Breast epithelium (tissue), 4 donors: Measurements from ENCODE around the gene SFXN3. TPM values are rescaled to one million over a fixed set of nuclear protein-coding genes. Genes with fewer than 3 reads are reported as not detected.
A peak's percentile ranks its signal among the peaks of the same experiment; 100 is the strongest.

Experiments
- DNase-seq, 2 donors: peaks; one replicate each; pipeline ENCODE4 v3.0.0-alpha.2; 2019; ENCODE audit warnings: low spot score in 2 of 2
- H3K27ac ChIP-seq, 2 donors: fragments of 200-600 bp; sonication (generic) in 1 of 2; one replicate each; pipeline ENCODE4 v1.5.1; 2016 to 2019; ENCODE audit warnings: mild to moderate bottlenecking in 1 of 2
- H3K27me3 ChIP-seq, 2 donors: fragments of 200-600 bp; sonication (generic) in 1 of 2; one replicate each; pipeline versions ENCODE4 v1.5.1 to v1.6.0; 2017 to 2019; ENCODE audit warnings: control low read depth in 1 of 2, mild to moderate bottlenecking in 1 of 2
- H3K36me3 ChIP-seq: fragments of 200-600 bp; one replicate; pipeline ENCODE4 v1.5.1; 2019
- H3K4me1 ChIP-seq, 2 donors: fragments of 200-600 bp; sonication (generic); one replicate each; pipeline ENCODE4 v1.5.1; 2016 to 2019; ENCODE audit warnings: control low read depth in 1 of 2
- H3K4me3 ChIP-seq, 3 donors: fragments of 200-600 bp; sonication (generic); 1 replicate in 2 of 3; 2 replicates in 1 of 3; pipeline ENCODE4 v1.5.1; 2016 to 2019; ENCODE audit warnings: mild to moderate bottlenecking in 3 of 3, moderate library complexity in 2 of 3
- H3K9me3 ChIP-seq, 2 donors: fragments of 200-600 bp; sonication (generic) in 1 of 2; one replicate each; pipeline ENCODE4 v1.5.1; 2016 to 2019; ENCODE audit warnings: control low read depth in 1 of 2
- POLR2A ChIP-seq: fragments of 450-650 bp; IDR thresholded peaks from one replicate; pipeline ENCODE4 v1.6.1; 2016; ENCODE audit warnings: antibody characterized with exemption, mild to moderate bottlenecking, moderate library complexity
- POLR2AphosphoS5 ChIP-seq, 3 donors: sonication (generic); formaldehyde crosslinking; IDR thresholded peaks; one replicate each; pipeline ENCODE4 v1.6.1; 2017; ENCODE audit warnings: antibody characterized with exemption in 3 of 3
- intact Hi-C: fragments of 100-400 bp; cut with DNase I; formaldehyde crosslinking; loops from one replicate; pipeline ENCODE4 v1.15.1; 2023; ENCODE audit warnings: low total_unique reads
- total RNA-seq, 3 donors: library from RNA; depleted of rRNA; stranded (reverse); fragments of >200 nt; gene quantifications; one replicate each; pipeline ENCODE4 v1.1.0, GENCODE V29; 2016
- TF ChIP-seq, protein P1 (sequence below), 3 donors: fragments of 450-650 bp; IDR thresholded peaks; one replicate each; pipeline ENCODE4 v1.5.1; 2016 to 2017; ENCODE audit warnings: antibody characterized with exemption in 3 of 3, mild to moderate bottlenecking in 3 of 3, moderate library complexity in 3 of 3

Gene SFXN3
- total RNA-seq, 3 donors from 2014 or later, result 63.7 to 90.4 (median 75.7) TPM

DNA sequence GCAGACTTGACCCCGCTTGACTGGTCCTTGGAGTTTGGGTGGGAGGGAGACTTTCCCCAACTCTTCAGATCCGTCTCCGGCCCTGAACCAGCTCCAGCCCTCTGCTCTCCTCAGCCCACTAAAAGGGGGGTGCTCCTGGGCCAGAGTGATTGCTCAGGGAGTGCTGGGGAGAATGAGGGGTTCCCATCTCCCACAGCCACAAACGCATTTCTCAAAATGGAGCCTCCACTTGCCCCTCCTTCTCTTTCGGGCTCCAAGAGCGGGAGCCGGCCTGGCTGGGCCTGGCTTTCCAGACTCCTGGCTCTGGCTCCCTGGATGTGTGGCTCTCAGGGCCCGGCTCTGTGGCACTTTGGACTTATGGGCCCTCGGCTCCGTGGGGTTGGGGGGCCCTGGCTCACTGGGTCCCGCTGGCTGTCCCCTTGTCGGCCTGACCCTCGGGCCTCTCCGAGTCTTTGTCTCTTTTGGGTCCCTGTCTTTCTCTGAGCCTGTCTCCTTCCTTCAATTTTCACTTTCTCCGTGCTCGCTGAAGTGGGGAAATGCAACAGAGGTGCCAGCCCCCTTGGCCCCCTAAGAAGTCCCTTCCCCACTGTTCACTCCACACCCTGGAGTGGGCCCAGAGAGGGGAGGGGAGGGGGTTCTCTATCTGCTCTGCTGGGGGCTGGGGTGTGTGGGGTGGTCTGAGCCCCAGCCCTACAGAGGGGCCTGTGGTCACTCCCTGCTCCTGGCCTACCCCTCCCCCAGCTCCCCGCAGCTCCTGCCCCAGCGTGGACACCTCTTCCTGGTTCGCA, 30.7 kb upstream of the SFXN3 start:
- peaks cover 12 to 13% of the 10 kb centered on the region in 2 donors for H3K4me1 ChIP-seq
- TF ChIP-seq POLR2AphosphoS5 (IDR thresholded peaks at IDR 0.05), result no peak
- TF ChIP-seq, protein P1, sequence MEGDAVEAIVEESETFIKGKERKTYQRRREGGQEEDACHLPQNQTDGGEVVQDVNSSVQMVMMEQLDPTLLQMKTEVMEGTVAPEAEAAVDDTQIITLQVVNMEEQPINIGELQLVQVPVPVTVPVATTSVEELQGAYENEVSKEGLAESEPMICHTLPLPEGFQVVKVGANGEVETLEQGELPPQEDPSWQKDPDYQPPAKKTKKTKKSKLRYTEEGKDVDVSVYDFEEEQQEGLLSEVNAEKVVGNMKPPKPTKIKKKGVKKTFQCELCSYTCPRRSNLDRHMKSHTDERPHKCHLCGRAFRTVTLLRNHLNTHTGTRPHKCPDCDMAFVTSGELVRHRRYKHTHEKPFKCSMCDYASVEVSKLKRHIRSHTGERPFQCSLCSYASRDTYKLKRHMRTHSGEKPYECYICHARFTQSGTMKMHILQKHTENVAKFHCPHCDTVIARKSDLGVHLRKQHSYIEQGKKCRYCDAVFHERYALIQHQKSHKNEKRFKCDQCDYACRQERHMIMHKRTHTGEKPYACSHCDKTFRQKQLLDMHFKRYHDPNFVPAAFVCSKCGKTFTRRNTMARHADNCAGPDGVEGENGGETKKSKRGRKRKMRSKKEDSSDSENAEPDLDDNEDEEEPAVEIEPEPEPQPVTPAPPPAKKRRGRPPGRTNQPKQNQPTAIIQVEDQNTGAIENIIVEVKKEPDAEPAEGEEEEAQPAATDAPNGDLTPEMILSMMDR (IDR thresholded peaks at IDR 0.05), result no peak
- TF ChIP-seq POLR2A, result no peak
- no peak for DNase-seq

DNA sequence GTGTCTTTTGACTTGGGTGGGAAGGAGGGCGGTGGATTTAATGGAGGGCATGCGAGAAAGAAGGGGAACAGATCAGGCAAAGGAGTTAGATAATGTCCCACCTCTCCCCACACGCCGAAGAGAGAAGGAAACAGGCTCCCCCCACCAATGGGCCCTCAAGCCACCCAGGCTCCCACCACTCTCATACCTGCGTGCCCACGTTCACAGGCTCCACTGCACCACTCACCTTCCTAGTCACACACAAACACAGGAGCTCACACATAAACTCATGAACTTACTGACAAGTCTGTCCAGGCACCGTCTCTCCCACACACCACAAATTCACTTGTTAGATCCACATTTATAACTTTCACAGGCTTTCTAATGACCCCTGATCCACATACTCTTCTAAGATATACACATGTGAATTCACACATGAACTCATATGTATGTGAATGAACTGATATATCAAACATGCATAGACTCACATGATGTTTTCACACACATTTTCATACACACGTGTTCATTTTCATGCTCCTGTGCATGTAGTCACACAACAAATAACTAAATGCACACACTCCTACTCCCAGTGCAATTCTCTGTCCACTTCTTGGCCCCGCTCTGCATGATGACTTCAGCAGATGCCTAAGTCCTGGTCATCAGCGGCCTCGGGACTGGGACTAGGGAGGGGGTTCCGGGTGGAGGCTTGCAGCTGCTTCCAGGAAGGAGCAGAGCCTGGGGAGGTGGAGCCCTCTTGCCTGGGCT, 29.9 kb upstream of the SFXN3 start:
- peak overlapping the region; percentile 59 to 92 (median 80) for H3K4me3 ChIP-seq
- H3K27ac ChIP-seq, result peak overlapping the region; percentile 97 to 100
- H3K36me3 ChIP-seq, result no peaks in the 10 kb centered on the region
- peak; percentile 77 to 81 for DNase-seq
- intact Hi-C loops, result no loop called here
- H3K4me1 ChIP-seq, result peaks cover 12 to 13% of the 10 kb centered on the region in 2 donors
- no peaks in the 10 kb centered on the region for H3K9me3 ChIP-seq
- H3K27me3 ChIP-seq, result no peaks in the 10 kb centered on the region
- TF ChIP-seq POLR2AphosphoS5 (IDR thresholded peaks at IDR 0.05) (peak; percentile 34 to 87 (median 86)), POLR2A (peak; percentile 31)
- TF ChIP-seq, protein P1 (IDR thresholded peaks at IDR 0.05), result no peak

More for the DNA sequence above, 30.7 kb upstream of the SFXN3 start:
- intact Hi-C loops, result no loop called here
- H3K36me3 ChIP-seq, result no peaks in the 10 kb centered on the region
- H3K9me3 ChIP-seq, result no peaks in the 10 kb centered on the region
- H3K27ac ChIP-seq, result peak overlapping the region; percentile 97 to 100
- H3K4me3 ChIP-seq, result peak overlapping the region; percentile 59 to 92 (median 80)
- no peaks in the 10 kb centered on the region for H3K27me3 ChIP-seq

DNA sequence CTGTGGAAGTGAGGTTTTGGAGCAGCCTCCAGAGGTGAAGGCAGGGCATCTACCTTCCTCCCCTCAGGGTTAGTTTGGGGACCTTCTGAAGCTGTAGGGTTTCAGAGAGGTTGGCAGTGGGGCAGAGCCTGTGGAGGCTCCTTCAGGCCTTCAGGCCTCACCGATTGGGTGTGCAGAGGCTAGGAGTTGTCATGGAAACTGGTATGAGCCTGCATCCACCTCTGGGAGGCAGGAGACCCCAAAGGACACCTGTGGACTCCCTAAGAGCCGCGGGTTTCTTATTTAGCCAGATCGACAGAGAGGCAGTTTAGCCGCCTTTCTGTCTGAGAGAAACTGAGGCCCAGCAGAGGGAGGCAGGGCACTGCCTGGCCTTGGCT, 29.4 kb upstream of the SFXN3 start:
- peaks cover 12 to 13% of the 10 kb centered on the region in 2 donors for H3K4me1 ChIP-seq
- H3K27me3 ChIP-seq, result no peaks in the 10 kb centered on the region
- DNase-seq, result no peak
- no peak for TF ChIP-seq POLR2A
- TF ChIP-seq POLR2AphosphoS5 (IDR thresholded peaks at IDR 0.05), result no peak
- TF ChIP-seq, protein P1 (IDR thresholded peaks at IDR 0.05), result no peak
- H3K36me3 ChIP-seq, result no peaks in the 10 kb centered on the region
- peak overlapping the region; percentile 15 to 92 (median 18) for H3K4me3 ChIP-seq
- H3K9me3 ChIP-seq, result no peaks in the 10 kb centered on the region
- intact Hi-C loops, result no loop called here
- H3K27ac ChIP-seq, result peak overlapping the region; percentile 97 to 100

DNA sequence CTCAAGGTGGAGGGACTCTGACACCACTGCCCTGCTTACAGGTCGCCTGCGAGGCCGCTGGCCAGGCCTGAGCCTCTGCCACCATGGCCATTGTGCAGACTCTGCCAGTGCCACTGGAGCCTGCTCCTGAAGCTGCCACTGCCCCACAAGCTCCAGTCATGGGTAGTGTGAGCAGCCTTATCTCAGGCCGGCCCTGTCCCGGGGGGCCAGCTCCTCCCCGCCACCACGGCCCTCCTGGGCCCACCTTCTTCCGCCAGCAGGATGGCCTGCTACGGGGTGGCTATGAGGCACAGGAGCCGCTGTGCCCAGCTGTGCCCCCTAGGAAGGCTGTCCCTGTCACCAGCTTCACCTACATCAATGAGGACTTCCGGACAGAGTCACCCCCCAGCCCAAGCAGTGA, 28.6 kb upstream of the SFXN3 start:
- peak overlapping the region; percentile 97 to 100 for H3K27ac ChIP-seq
- TF ChIP-seq POLR2AphosphoS5 (IDR thresholded peaks at IDR 0.05), result no peak
- no peak for TF ChIP-seq POLR2A
- TF ChIP-seq, protein P1 (IDR thresholded peaks at IDR 0.05), result no peak
- H3K9me3 ChIP-seq, result no peaks in the 10 kb centered on the region
- no peak for DNase-seq
- H3K27me3 ChIP-seq, result no peaks in the 10 kb centered on the region
- peaks cover 4% of the 10 kb centered on the region for H3K36me3 ChIP-seq
- peak overlapping the region in 1 of 3 donors; percentile 92 for H3K4me3 ChIP-seq
- peaks cover 12 to 13% of the 10 kb centered on the region in 2 donors for H3K4me1 ChIP-seq
- intact Hi-C loops, result no loop called here
